ENCODE data around the gene SOHLH2. TPM values are rescaled to one million over a fixed set of nuclear protein-coding genes. Genes with fewer than 3 reads are reported as not detected.
A peak's percentile ranks its signal among the peaks of the same experiment; 100 is the strongest.

Gene SOHLH2
- total RNA-seq, 1 experiment from 2014 or later: 1.6 TPM

- Histone ChIP-seq H3K27ac (ENCODE audit: low read depth, low read length, poor library complexity, severe bottlenecking) (no peak overlapping the region), H3K4me1 (ENCODE audit: insufficient read depth, low read length, poor library complexity, severe bottlenecking) (no peaks in the 10 kb centered on the region), H3K36me3 (ENCODE audit: insufficient read depth, low read length, poor library complexity, severe bottlenecking) (no peaks in the 10 kb centered on the region), H3K27me3 (replicated peaks; ENCODE audit: insufficient read depth, low read depth, low read length, poor library complexity) (no peaks in the 10 kb centered on the region), H3K9me3 (ENCODE audit: low read depth, low read length, poor library complexity, severe bottlenecking) (peaks cover 8% of the 10 kb centered on the region), H3K4me3 (ENCODE audit: low read depth, low read length, poor library complexity, severe bottlenecking) (no peak overlapping the region)
- TF ChIP-seq, protein P1, sequence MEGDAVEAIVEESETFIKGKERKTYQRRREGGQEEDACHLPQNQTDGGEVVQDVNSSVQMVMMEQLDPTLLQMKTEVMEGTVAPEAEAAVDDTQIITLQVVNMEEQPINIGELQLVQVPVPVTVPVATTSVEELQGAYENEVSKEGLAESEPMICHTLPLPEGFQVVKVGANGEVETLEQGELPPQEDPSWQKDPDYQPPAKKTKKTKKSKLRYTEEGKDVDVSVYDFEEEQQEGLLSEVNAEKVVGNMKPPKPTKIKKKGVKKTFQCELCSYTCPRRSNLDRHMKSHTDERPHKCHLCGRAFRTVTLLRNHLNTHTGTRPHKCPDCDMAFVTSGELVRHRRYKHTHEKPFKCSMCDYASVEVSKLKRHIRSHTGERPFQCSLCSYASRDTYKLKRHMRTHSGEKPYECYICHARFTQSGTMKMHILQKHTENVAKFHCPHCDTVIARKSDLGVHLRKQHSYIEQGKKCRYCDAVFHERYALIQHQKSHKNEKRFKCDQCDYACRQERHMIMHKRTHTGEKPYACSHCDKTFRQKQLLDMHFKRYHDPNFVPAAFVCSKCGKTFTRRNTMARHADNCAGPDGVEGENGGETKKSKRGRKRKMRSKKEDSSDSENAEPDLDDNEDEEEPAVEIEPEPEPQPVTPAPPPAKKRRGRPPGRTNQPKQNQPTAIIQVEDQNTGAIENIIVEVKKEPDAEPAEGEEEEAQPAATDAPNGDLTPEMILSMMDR (conservative IDR thresholded peaks at IDR 0.05; ENCODE audit: low read depth, low read length): no peak
- no peak for TF ChIP-seq EZH2 (IDR thresholded peaks at IDR 0.05; ENCODE audit: borderline replicate concordance, low read depth, low read length, poor library complexity, severe bottlenecking)
- intact Hi-C loops (cut with micrococcal nuclease; ENCODE audit: unreplicated experiment): no loop called here
- DNase-seq (ENCODE audit: low spot score): no peak
- ChIA-PET POLR2A (ENCODE audit: low non-redundant PET) (no interaction called here), CTCF (no interaction called here)
- BruUV-seq (replicated peaks): no TSS peak
Observed at GRCh38 chr13:36147330-36147729, 67.0 kb downstream of the SOHLH2 start.

GRCh38 chr13:36146511-36147269 is 67.7 kb downstream of the SOHLH2 start:
- ChIA-PET POLR2A (ENCODE audit: low non-redundant PET) (no interaction called here), CTCF (no interaction called here)
- H3K4me1 ChIP-seq (ENCODE audit: insufficient read depth, low read length, poor library complexity, severe bottlenecking): no peaks in the 10 kb centered on the region
- peaks cover 8% of the 10 kb centered on the region for H3K9me3 ChIP-seq (ENCODE audit: low read depth, low read length, poor library complexity, severe bottlenecking)
- H3K27me3 ChIP-seq (replicated peaks; ENCODE audit: insufficient read depth, low read depth, low read length, poor library complexity): no peaks in the 10 kb centered on the region
- no peak overlapping the region for H3K4me3 ChIP-seq (ENCODE audit: low read depth, low read length, poor library complexity, severe bottlenecking)
- peak; percentile 8 for DNase-seq (ENCODE audit: low spot score)
- intact Hi-C loops (cut with micrococcal nuclease; ENCODE audit: unreplicated experiment): no loop called here
- no peak overlapping the region for H3K27ac ChIP-seq (ENCODE audit: low read depth, low read length, poor library complexity, severe bottlenecking)
- TF ChIP-seq, protein P1 (conservative IDR thresholded peaks at IDR 0.05; ENCODE audit: low read depth, low read length): no peak
- no peak for TF ChIP-seq EZH2 (IDR thresholded peaks at IDR 0.05; ENCODE audit: borderline replicate concordance, low read depth, low read length, poor library complexity, severe bottlenecking)
- no TSS peak for BruUV-seq (replicated peaks)
- H3K36me3 ChIP-seq (ENCODE audit: insufficient read depth, low read length, poor library complexity, severe bottlenecking): no peaks in the 10 kb centered on the region

- no peak overlapping the region for H3K4me3 ChIP-seq (ENCODE audit: low read depth, low read length, poor library complexity, severe bottlenecking)
- no TSS peak for BruUV-seq (replicated peaks)
Observed at GRCh38 chr13:36143738-36144137, 70.6 kb downstream of the SOHLH2 start.

More at GRCh38 chr13:36143738-36144137, 70.6 kb downstream of the SOHLH2 start:
- ChIA-PET CTCF (no interaction called here), POLR2A (ENCODE audit: low non-redundant PET) (no interaction called here)
- Histone ChIP-seq H3K27me3 (replicated peaks; ENCODE audit: insufficient read depth, low read depth, low read length, poor library complexity) (no peaks in the 10 kb centered on the region), H3K4me1 (ENCODE audit: insufficient read depth, low read length, poor library complexity, severe bottlenecking) (no peaks in the 10 kb centered on the region), H3K27ac (ENCODE audit: low read depth, low read length, poor library complexity, severe bottlenecking) (no peak overlapping the region), H3K36me3 (ENCODE audit: insufficient read depth, low read length, poor library complexity, severe bottlenecking) (no peaks in the 10 kb centered on the region), H3K9me3 (ENCODE audit: low read depth, low read length, poor library complexity, severe bottlenecking) (no peaks in the 10 kb centered on the region)
- DNase-seq (ENCODE audit: low spot score): no peak
- TF ChIP-seq, protein P1 (conservative IDR thresholded peaks at IDR 0.05; ENCODE audit: low read depth, low read length): no peak
- TF ChIP-seq EZH2 (IDR thresholded peaks at IDR 0.05; ENCODE audit: borderline replicate concordance, low read depth, low read length, poor library complexity, severe bottlenecking): no peak
- intact Hi-C loops (cut with micrococcal nuclease; ENCODE audit: unreplicated experiment): no loop called here
